ENCODE measurements around the gene ACSL6.

ACSL6 gene

DNA sequence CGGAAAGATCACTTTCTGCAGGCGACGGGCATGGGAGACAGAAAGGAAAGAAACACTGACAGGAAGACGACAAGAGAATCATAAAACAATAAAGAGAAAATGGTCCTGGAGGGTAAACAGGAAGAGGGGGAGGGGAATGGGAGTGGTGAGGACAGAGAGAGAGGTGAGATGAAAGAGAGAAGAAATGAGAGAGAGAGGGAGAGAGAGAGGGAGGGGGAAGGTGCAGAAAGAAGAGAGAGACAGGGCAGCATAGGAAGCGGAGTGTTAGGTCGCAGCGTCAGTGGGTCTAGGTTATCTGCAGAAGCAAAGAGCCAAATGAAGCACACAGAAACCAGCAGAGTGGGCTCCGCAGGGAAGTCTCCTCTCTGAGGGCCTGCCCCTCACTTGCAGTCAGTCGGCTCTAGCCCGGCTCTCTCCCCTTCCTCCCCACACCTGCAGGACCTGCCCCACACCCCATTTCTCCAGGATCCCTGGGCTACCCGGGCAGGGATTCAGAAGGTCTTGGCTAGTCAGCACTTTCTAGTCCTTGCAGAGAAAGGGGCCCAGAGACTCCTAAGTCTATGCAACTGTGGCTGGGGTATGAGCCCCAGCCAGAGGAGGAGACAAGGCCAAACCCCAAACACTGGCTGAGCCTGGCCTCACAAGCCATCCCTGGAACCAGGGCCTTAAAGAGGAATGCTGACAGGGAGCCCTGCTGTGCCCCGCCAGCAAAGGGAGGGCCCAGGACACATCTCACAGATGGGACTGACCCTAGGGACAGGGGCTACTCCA lies 36.3 kb downstream of the ACSL6 start:
- FAIRE-seq: no peak

DNA sequence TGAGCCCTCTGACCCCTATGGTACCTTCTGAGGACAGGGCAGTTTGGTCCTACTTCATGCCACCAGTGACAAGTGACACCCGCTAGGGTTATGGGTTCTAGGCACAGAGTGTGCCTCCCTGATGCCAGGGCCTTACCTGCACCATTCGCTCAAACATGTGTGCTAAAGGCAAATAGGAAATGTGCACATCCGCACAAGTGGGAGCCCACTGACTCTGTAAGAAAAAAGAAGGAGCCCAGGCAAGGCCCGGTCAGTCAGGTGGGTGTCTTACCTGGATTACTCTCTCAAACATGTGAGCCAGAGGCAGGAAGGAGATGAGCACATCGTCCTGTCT lies 36.9 kb downstream of the ACSL6 start:
- FAIRE-seq: no peak

DNA sequence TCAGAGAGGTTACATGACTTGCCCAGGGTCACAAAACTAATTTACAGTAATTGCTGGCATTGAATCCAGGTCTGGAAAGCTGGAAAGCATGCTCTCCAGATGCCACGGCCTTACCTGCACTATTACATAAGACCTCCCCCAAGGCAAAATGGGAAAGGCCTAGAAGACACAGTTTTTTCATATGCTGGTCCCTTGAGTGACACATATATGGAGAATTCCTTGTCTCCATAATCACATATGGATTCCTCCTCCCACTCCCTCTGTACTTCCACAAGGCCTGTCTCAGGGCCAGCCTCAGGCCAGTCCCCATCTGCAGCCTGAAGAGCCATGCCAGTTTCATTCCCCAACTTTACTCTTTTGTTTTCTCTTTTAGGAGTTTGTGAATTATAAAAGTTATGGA lies 37.4 kb downstream of the ACSL6 start:
- FAIRE-seq: no peak

DNA sequence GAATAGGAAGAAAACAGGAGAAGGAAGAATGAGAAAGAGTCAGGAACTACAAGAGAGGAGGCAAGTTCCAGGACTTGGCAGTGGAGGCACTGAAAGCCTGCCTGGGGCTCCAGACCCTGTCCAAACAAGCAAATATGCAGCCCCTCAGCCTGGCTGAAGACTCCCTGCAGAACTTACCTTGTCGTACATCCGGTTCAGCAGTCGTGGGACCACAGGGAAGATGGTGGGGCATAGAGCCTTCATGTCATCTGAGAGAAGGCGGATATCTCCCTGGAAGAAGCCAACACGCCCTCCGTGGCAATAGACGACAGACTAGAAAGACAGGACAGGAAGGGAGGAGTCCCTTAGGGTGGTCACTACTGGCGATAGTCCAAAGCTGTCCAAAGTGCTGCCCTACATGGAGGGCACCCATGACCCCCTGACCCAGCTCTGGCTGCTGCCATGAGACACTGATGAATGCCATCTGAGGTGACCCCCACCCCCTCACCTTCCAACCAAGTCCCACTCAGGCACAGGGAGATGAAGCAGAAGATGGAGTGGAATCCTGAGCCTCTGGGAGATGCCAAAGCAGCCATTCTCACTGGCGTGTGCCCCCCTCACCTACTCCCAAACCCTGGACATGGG lies 38.3 kb downstream of the ACSL6 start:
- FAIRE-seq: no peak

DNA sequence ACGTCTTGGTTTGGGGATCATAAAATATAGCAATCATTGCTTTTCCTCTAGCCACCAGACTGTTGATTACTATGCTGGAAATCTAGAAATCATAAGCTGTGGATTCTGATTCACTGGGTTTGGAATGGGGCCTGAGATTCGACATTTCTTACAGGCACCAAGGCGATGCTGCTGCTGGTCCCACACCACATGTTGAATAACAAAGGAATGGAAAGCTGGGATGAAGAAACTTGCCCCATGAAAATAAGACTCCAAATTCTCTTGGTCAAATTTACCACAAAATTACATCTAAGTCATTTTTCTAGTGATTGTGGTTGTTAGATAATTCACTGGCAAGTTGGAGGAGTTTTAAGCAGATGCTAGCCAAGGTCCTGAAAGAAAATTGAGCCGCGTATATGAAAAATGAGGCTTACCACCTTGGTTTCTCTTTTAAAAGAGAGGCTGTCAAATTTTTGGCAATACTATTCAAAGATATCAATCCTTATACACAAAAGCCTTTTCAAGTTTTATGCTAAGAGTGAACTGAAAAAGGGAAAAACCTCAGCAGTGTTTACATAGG lies 43.0 kb downstream of the ACSL6 start:
- no peak for FAIRE-seq

DNA sequence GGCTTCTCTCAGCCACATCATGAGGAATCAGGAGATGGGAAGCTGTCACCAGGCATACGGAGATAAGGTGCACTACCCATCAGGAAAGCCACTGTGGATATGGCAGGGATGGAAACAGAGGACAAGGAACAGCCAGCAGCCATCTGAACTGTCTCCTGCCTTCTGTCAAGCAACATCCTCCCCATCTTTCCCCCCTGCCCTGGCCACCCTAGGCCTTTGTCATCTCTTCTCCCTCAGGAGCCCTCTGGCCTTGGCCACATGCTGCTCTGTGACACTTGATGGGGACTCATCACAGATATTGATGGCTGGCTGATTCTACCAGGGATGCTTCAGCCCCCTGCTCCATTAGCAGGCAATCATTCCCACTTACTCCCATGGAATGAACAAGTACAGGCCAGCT lies 44.9 kb downstream of the ACSL6 start:
- no peak for FAIRE-seq

DNA sequence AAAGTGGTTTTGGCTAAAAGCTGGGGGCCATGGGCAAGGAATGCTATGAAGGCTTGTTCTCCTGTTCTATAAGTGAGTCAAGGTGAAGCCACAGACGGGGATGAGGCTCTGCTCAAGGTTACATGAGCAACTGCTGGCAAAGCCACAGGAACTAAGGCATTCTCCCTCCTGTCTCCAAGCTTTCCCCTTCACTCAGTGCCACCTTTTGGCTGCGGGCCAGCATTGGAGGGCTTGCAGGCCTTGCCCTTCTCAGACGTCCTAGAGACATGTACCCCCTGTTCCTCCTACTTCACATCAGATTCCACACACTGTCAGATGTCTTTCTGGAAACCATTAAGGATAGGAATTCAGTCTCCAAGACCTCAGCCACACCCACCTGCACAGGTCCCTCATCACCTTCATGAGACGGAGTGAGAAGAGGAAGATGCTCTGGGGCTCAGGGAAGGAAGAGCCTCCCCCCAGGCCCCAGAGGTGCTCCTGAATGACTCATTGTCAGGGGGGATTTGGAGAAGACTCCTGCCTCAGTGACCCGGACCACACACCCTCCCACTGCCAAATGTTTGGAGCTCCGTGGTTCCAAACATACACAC lies 45.5 kb downstream of the ACSL6 start:
- FAIRE-seq: no peak

DNA sequence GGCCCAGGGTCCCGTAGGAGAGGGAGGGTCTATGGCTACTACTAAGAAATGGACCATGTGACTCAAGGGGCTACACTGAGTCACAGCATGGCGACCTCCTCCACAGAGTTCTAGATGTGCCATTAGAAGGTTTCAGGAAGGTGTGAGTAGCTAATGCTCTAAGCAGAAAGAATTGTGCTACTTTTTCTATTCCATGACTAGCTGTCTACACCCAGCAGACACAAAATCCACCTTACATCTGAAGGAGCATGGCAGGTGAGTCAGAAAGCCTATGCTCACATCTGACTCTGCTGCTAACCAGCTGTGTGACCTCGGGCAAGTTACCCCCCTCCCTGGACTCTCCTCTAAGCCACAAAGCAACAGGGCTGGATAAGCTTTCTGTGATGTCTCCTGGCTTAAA lies 51.6 kb downstream of the ACSL6 start:
- no peak for FAIRE-seq

DNA sequence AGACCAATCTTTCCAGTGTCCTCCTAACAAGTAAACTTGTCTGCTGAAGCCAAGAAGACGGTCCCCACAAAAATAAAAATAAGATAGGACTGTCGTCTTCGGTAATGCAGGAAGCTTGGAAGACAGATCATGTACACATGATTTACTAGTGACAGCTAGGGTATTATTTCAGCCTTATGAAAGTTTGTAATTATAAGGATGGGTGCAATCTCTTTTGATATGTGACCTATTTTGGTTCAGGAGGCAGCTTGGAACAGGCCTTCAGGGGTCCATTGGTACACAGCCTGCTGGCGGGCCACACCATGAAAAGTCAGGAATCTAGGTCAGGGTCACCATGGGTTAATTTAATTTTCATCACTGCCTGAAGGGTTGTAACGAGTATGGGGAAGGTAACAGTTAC lies 52.3 kb downstream of the ACSL6 start:
- FAIRE-seq: no peak

DNA sequence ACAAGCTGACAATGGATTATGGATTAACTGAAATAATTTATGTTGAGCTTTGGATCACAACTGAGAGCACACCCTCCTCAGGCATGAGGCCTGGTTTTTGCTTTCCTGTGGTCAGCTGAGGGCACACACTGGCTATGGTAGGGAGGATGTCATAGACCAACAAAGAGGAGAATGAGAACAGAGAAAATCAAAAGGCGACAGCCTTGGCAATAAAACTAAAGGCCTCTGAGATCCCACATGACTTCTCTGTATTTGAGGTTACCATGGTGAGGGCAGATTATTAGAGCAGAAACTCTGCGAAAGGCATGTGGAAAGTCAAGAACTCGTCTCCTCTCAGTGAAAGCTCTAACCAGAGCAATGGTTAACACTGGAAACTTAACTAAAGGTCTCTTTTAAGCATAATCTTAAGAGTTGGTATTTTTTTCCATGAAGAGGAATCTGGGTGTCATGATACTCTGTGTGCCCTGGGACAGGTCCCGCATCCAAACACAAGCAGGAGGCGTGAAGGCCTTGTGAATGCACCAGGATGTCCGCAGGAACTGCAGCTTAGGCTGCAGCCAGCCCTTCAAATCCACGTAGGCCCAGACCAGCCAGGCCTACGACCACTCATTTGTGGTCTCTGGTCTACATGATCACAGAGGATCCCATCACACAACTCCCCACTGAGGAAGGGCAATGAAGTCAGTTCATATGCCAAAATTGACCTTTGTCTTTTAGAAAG lies 53.6 kb downstream of the ACSL6 start:
- FAIRE-seq: no peak

DNA sequence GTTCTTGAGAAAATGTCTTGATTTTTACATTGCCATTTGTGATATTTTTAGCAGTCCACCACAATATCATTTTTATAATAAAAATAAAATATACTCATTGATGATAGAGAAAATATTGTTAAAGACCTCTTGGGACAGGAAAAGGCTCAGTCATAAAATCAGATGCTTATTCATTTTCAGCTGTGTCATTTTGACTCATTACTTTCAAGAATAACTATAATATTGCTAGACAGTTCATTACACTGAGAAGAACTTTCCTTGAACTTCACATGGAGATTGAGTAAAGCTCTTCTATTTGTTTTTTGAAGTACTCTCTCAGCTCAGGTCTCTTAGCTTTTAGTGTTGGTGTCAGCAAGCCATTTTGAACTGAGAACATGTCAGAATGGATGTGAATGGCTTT lies 57.5 kb downstream of the ACSL6 start:
- no peak for FAIRE-seq

DNA sequence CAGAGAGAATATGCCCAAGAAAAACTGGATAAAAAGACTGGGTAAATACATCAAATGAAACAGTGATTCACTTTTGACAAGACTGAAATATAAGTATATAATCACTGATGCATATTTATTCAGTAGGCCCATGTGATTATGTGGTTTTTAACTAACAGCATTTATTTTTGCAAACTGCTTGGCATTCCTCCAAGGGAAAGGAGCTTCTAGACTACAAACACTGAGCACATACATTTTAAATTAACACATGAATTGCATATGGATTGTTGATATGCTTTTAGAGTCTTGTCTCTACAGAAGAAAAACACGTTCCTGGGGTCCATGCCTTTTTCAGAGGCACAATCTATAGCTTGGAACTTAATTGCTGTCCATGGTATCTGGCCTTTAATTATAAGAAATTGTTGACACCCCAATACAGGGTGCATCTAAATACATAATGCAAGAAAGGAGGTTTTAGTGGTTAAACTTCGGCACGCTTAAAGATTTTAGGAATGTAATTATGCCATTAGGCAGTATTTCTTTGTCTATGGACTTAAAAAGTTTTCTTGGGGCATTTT lies 59.1 kb downstream of the ACSL6 start:
- no peak for FAIRE-seq

DNA sequence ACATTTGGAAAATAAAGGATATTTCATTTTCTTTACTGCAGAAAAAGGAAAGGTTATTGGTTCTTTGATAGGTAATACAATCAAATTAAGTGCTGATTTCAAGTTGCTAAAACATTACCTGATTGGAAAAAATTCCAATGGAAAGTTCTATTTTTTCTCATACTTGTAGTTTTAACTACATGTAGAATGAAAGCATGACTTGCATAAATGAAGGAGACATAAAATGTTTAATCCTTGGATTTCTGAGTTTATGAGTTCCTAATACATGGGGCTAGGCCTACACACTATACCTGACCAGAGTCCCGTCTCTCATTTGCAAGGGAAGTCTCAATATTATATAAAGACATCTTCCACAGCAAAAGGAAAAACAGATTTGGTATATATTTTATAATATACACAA lies 60.8 kb downstream of the ACSL6 start:
- FAIRE-seq: no peak

DNA sequence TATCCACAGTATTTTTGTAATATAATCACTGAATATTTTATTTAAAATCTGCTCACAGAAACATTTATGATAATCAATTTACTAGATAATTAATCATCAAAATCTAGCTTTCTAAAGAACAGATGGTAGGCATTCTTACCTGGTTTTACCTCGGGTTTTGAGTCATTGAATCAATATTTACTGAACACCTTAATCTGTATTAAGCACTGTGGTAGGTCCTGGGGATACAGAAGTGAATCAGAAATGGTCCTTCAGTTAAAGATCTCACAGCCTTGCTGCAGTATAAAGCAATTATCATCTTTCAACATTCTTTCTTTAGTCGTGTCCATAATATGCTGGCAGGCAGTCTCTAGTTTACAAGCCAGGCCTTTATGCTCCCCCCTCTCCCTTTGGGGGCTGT lies 64.0 kb downstream of the ACSL6 start:
- FAIRE-seq: no peak

DNA sequence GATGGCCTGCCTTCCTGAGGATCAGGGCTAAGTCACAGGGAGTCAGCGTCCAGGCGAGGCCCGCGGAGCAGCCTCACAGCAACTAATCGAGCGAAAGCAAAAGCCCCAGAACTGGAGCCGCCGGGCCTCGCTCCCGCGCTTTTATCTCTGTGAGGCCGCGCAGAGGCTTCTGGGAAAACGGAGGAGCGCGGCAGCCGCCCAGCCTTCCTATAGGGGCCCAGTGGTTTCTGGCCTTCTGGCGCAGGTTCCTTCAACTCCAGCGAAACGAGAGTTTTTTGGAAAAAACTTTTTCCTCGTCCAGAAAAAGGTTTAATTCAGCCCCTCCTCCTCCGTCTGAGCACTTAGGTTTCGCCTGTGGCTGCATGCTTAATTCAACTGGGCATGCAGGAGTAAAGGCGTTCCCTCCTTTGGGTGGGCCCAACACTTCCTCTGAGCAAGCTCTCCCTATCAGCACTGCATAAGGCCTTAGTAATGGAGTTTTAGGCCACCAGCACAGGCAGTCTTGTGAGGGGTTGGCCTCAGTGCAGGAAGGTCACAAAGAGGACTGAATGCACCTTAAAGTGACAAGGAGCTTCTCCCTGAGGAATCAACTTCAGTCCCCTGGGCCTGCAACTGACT lies 65.8 kb downstream of the ACSL6 start, which contains the start of gene MEIKIN:
MEIKIN (minus strand) TSS at position 113 of the 618 bp plus-strand sequence. CDS start 158 bp downstream, outside the sequence.
- FAIRE-seq: no peak

DNA sequence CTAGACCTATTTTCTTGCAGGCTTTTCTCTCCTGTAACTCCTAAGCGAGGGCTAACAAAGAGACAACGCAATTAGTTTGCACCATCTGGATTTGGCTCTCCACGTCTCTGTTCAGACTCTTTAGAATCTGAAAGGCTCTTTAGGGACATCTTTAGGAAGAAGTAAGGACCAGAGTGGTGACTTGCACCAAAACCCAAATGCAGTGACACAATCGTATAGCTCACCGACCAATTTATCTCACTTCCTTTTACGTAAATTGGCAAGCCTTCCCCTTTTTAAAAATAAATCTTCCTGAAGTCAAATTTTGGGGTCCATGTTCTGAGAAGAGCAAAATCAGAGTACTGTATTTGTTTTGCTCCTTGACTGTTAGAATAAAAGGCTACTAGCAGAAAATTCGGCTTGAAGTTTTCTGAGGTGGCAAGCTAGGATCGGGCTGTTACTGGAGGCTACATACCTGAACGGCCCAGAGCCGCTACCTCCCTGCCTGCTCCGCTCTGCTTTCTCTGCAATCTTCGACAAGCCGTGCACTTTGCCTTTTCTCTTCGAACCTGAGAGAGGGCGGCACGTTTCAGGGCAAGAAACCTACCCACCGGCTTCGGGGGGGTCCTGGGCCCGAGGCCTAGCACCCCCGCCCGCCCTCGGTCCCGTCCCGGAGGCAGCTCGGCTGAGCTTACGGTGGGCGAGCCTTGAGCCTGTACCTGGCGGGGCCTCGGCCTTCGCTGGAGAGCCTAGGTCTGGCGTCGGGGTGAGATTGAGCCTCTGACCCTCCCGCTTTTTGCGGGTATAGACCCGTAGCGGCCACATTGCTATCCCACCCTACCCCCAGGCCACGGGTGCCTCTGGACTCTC lies 66.5 kb downstream of the ACSL6 start:
- no peak for FAIRE-seq

DNA sequence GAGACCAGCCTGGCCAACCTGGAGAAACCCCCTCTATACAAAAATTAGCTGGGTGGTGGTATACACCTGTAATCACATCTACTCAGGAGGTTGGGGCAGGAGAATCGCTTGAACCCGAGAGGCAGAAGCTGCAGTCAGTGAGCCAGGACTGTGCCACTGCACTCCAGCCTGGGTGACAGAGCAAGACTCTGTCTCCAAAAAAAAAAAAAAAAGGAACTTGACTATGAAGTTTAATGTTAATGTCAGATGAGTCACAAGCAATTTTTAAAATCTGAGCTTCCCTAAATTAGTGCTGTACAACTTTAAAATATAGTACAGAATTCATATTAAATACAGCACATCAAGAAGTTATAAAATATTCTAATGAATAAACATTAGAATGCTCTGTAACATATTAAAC lies 67.5 kb downstream of the ACSL6 start:
- no peak for FAIRE-seq

DNA sequence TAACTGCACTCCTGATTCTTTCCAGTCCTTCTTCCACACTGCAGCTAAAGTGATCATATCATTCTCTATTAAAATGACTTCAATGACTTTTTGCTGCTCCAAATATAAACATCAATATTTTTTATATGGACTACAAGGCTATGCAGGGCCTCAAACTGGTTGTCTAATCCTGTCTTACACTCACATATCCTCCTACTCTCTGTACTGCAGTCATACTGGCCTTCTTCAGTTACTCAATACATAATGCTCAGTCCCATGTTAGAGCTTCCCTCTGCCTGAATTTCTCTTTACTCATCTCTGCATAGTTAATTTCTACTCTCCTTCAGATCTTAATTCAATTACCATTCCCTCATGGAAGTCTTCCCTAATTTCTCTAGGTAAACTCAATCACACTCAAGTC lies 69.4 kb downstream of the ACSL6 start:
- no peak for FAIRE-seq

DNA sequence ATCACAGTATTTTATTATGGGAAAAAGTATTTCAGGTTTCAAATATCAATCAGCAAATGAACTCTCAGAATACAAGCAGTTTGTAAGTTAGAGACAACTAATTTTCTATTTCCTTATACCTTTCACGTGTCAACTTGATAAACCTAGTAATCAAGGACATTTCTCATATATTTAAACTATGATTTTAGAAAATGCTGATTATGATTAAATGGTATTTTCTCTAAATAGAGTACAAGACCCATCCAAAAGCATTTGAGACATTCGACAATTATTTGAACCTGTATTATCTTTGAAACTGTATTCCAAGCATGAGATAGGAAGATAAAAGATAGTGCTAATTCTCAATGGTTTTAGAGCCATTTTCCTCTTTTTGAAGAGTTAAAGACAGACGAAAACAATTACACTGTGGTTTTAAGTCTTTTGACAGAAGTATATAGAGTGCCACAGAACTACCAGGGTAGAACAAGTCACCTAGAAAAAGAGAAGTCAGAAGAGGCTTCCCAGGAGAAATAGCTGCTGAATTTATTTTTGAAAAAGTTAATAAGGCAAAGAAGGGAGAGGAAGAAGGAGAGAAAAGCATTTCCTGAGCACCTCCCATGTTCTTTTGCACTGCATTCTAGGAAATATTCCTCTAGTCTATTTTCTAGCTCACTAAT lies 71.6 kb downstream of the ACSL6 start:
- no peak for FAIRE-seq

DNA sequence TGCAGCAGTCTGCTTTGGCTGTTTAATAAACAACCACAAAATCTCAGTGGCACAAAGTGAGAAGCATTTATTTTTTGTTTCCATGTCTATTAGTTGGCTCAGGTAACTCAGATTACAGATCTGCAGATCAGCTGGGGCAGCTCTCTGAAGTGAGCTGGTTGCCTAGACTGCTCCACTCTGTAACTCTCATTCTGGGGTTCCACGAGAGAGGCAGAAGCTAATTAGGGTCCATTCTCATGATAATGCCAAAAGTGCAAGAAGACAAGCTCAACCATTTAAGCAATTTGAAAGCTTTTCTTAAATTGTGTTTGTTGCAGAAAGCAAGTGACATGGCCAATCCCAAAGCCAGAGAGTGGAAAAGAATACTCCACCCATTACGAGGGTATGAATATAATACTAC lies 79.2 kb downstream of the ACSL6 start:
- no peak for FAIRE-seq

DNA sequence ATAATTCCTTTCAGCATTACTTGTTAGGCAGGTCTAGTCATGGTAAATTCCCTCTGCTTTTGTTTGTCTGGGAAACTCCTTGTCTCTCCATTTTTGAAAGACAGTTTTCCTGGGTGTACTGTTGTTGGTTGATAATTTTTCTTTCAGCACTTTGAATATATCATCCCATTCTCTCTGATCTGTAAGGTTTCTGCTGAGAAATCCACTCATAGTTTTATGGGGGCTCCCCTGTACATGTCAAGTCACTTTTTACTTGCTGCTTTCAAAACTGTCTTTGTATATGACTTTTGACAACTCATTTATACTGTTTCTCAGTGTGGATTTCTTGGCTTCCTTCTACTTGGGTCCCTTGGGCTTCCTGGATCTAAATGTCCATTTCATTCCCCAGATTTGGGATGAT lies 82.5 kb downstream of the ACSL6 start:
- FAIRE-seq: no peak
